ENCODE results near the gene ACCS. TPM values are rescaled to one million over a fixed set of nuclear protein-coding genes. Genes with fewer than 3 reads are reported as not detected.

Gene ACCS
- total RNA-seq, 1 experiment from 2014 or later, result 7.5 TPM

DNA sequence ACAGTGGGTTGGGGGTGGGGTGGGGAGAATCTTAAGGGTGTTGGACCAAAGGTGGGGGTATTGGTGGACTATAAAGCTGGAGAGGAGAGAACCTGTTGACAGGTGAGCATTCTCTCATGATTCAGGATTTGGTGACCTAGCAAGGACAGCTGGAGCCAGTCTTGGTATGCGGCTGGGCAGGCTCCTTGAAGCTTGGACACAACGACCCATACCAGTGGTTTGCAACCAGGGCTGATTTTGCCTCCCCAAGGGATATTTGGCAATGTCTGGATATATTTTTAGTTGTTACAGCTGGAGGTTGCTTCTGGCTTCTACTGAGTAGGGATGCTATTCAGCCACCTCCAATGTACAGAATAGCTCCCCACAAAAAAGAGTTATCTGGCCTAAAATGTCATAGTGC is 35.0 kb downstream of the ACCS start:
- H2BK5ac ChIP-seq (ENCODE audit: insufficient read length, low read length), result no peak overlapping the region
- no peaks in the 10 kb centered on the region; the same call in none of the 2 replicates for H3K4me1 ChIP-seq (ENCODE audit: insufficient read depth, low read length)
- no peaks in the 10 kb centered on the region for H3K9me3 ChIP-seq (ENCODE audit: control insufficient read depth, low read depth, low read length)
- peaks cover 2% of the 10 kb centered on the region for H3K23me2 ChIP-seq (ENCODE audit: insufficient read length, low read depth, low read length, poor library complexity, severe bottlenecking)
- no peak overlapping the region for H3K14ac ChIP-seq (ENCODE audit: insufficient read depth, low read length)
- H3K56ac ChIP-seq (ENCODE audit: insufficient read length, low read depth, low read length), result no peak overlapping the region
- no peak overlapping the region for H2AFZ ChIP-seq (ENCODE audit: low read length)
- no peak overlapping the region for H3K9ac ChIP-seq (ENCODE audit: extremely low read depth, insufficient read length, low read length)
- H3K4me1 Mint-ChIP-seq, result peaks cover 11 to 12% of the 10 kb centered on the region in 2 experiments
- H3K79me2 ChIP-seq (ENCODE audit: insufficient read depth, low read length), result 0 out of 2 replicates have a peak, but pooled peaks cover 6% of the 10 kb centered on the region
- H4K20me1 ChIP-seq (ENCODE audit: control insufficient read depth, insufficient read depth, insufficient read length), result no peaks in the 10 kb centered on the region
- H4K5ac ChIP-seq (ENCODE audit: insufficient read length, low read depth, low read length), result no peak overlapping the region
- H2BK120ac ChIP-seq (ENCODE audit: low read depth, low read length, poor library complexity, severe bottlenecking), result no peak overlapping the region
- H3K27me3 Mint-ChIP-seq (ENCODE audit: low read depth), result no peaks in the 10 kb centered on the region; the same call in 1 of the 2 replicates
- no peak overlapping the region for H2BK20ac ChIP-seq (ENCODE audit: low read depth, low read length, poor library complexity, severe bottlenecking)
- H2BK12ac ChIP-seq (ENCODE audit: insufficient read length, low read depth, low read length), result no peak overlapping the region
- H3T11ph ChIP-seq (ENCODE audit: low read length), result no peak overlapping the region
- H3K27me3 ChIP-seq (ENCODE audit: insufficient read depth, low read length), result no peaks in the 10 kb centered on the region
- H3K36me3 Mint-ChIP-seq (ENCODE audit: insufficient read depth in 1 of 3, low read depth in 3 of 3), result peaks cover 0 to 5% (median 0%) of the 10 kb centered on the region in 3 experiments; a peak in 2 of 7 replicates
- DNase-seq, result no peak
- H3K4me2 ChIP-seq (ENCODE audit: insufficient read depth, insufficient read length, low read length), result no peak overlapping the region
- H3K18ac ChIP-seq (ENCODE audit: insufficient read length, low read depth, low read length), result no peak overlapping the region
- H3K23ac ChIP-seq (ENCODE audit: insufficient read length, low read depth, low read length), result no peak overlapping the region
- no peak for TF ChIP-seq CTCF (conservative IDR thresholded peaks at IDR 0.05)
- H3K4me3 Mint-ChIP-seq, result no peak overlapping the region
- no peak overlapping the region for H2BK15ac ChIP-seq (ENCODE audit: low read depth, low read length)
- H3K4ac ChIP-seq (ENCODE audit: low read depth, low read length), result no peak overlapping the region
- H4K91ac ChIP-seq (ENCODE audit: insufficient read length, low read depth, low read length), result no peak overlapping the region
- H3K27ac Mint-ChIP-seq, result no peak overlapping the region
- H2AK5ac ChIP-seq (ENCODE audit: insufficient read length, low read length), result no peak overlapping the region
- H4K8ac ChIP-seq (replicated peaks; ENCODE audit: insufficient read length, low read depth, low read length), result no peak overlapping the region
- no CpG with 5 or more reads among the region's 2 CpGs for WGBS (ENCODE audit: extremely low coverage, insufficient read length, low lambda C conversion rate)
- no peak overlapping the region for H3K27ac ChIP-seq (ENCODE audit: insufficient read length, low read depth, low read length)
- no peaks in the 10 kb centered on the region; a peak in 1 of 5 replicates for H3K9me3 Mint-ChIP-seq
- H3K79me1 ChIP-seq (ENCODE audit: insufficient read depth, low read depth, low read length, poor library complexity, severe bottlenecking), result peaks cover 3% of the 10 kb centered on the region

Data from H9 (cell line).